ENCODE results near the gene THOC6. TPM values are rescaled to one million over a fixed set of nuclear protein-coding genes. Genes with fewer than 3 reads are reported as not detected.
"Not testable (repeated sequence)": the region's sequence is repeated elsewhere in the genome, so short reads cannot be mapped to it uniquely, and the experiment has no call there.

Gene THOC6
- total RNA-seq, 1 donor from 2014 or later: 40.1 TPM

DNA sequence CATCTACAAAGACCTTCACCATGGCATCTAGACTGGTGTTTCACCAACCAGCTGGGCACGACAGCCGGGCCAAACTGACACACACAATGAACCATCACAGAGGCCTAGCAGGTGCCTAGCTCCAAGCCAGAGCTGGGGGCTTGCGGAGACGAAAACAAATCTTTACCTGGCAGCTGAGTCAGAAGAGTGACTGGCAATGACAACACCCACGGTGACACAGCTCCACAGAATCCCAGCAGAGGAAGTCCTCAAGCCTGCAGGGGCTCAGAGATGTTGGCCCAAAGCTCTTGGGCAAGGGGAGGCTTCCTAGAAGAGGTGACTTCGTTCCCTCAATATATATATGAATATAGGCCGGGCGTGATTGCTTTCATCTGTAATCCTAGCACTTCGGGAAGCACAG lies 27.7 kb downstream of the THOC6 start:
- no peak for DNase-seq (ENCODE audit: extremely low spot score, unreplicated experiment)
- Mint-ChIP-seq H3K36me3 (peaks cover 10% of the 10 kb centered on the region), H3K27me3 (peaks cover 53% of the 10 kb centered on the region), H3K4me1 (ENCODE audit: unreplicated experiment) (no peaks in the 10 kb centered on the region), H3K9me3 (no peaks in the 10 kb centered on the region), H3K27ac (no peak overlapping the region), H3K4me3 (no peak overlapping the region)
- TF ChIP-seq, protein P1, sequence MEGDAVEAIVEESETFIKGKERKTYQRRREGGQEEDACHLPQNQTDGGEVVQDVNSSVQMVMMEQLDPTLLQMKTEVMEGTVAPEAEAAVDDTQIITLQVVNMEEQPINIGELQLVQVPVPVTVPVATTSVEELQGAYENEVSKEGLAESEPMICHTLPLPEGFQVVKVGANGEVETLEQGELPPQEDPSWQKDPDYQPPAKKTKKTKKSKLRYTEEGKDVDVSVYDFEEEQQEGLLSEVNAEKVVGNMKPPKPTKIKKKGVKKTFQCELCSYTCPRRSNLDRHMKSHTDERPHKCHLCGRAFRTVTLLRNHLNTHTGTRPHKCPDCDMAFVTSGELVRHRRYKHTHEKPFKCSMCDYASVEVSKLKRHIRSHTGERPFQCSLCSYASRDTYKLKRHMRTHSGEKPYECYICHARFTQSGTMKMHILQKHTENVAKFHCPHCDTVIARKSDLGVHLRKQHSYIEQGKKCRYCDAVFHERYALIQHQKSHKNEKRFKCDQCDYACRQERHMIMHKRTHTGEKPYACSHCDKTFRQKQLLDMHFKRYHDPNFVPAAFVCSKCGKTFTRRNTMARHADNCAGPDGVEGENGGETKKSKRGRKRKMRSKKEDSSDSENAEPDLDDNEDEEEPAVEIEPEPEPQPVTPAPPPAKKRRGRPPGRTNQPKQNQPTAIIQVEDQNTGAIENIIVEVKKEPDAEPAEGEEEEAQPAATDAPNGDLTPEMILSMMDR (conservative IDR thresholded peaks at IDR 0.05): no peak

- H3K4me3 Mint-ChIP-seq; H3K36me3 Mint-ChIP-seq; H3K4me1 Mint-ChIP-seq (ENCODE audit: unreplicated experiment); H3K9me3 Mint-ChIP-seq; DNase-seq (ENCODE audit: extremely low spot score, unreplicated experiment); H3K27ac Mint-ChIP-seq: not testable (repeated sequence)
- H3K27me3 Mint-ChIP-seq: peaks cover 44% of the 10 kb centered on the region
These were observed 28.9 kb downstream of the THOC6 start for GRCh38 chr16:3052571-3053329.

GRCh38 chr16:3053330-3053710 lies 29.5 kb downstream of the THOC6 start:
- H3K9me3 Mint-ChIP-seq; DNase-seq (ENCODE audit: extremely low spot score, unreplicated experiment); H3K27ac Mint-ChIP-seq; H3K4me1 Mint-ChIP-seq (ENCODE audit: unreplicated experiment); H3K4me3 Mint-ChIP-seq; H3K36me3 Mint-ChIP-seq: not testable (repeated sequence)
- peaks cover 38% of the 10 kb centered on the region for H3K27me3 Mint-ChIP-seq

DNA sequence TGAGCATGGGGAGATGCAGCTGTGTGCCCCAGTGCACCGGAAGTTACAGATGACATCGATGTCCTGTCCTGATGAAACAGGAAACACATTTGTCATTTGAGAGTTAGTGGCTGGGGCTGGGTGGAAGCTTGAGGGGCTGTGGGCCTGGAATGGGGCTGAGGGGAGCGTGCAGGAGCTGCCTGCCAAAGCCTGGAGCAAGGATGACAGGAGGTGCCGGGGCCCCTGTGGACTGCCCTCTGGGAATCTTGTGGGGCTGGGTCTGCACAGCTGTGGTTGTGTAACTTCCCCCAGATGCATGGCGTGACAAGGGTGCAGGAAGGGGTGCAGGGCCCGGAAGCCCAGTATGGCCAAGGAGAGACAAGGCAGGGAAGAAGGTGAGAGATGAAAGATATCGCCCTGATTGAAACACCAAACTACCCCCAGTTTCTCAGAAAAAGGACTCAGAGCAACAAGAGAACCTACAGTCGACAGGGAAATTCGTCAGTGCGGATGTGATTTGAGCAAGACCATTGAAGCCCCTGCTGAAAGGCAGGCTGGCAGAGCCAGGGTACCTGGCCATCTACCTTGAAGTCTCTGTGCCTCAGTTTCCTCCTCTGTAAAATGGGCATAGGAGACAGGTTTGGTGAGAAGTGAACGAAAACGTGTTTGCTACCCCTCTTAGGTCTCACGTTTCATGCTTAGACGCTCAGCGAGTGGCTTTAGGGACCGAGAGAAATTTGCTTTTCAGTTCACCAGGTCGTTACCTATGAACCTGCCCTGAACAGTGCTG lies 31.3 kb downstream of the THOC6 start:
- no peak overlapping the region for H3K27ac Mint-ChIP-seq
- H3K4me3 Mint-ChIP-seq: peak overlapping the region; percentile 31
- no peaks in the 10 kb centered on the region for H3K4me1 Mint-ChIP-seq (ENCODE audit: unreplicated experiment)

GRCh38 chr16:3055734-3056115 lies 31.9 kb downstream of the THOC6 start:
- not testable (repeated sequence) for H3K27ac Mint-ChIP-seq; H3K36me3 Mint-ChIP-seq; H3K9me3 Mint-ChIP-seq; DNase-seq (ENCODE audit: extremely low spot score, unreplicated experiment); H3K4me3 Mint-ChIP-seq; H3K4me1 Mint-ChIP-seq (ENCODE audit: unreplicated experiment)
- peaks cover 19% of the 10 kb centered on the region for H3K27me3 Mint-ChIP-seq

More for the DNA sequence above, 31.3 kb downstream of the THOC6 start:
- TF ChIP-seq, protein P1 (conservative IDR thresholded peaks at IDR 0.05): no peak
- DNase-seq (ENCODE audit: extremely low spot score, unreplicated experiment): no peak
- peaks cover 25% of the 10 kb centered on the region for H3K27me3 Mint-ChIP-seq
- no peaks in the 10 kb centered on the region for H3K9me3 Mint-ChIP-seq
- peaks cover 10% of the 10 kb centered on the region for H3K36me3 Mint-ChIP-seq

DNA sequence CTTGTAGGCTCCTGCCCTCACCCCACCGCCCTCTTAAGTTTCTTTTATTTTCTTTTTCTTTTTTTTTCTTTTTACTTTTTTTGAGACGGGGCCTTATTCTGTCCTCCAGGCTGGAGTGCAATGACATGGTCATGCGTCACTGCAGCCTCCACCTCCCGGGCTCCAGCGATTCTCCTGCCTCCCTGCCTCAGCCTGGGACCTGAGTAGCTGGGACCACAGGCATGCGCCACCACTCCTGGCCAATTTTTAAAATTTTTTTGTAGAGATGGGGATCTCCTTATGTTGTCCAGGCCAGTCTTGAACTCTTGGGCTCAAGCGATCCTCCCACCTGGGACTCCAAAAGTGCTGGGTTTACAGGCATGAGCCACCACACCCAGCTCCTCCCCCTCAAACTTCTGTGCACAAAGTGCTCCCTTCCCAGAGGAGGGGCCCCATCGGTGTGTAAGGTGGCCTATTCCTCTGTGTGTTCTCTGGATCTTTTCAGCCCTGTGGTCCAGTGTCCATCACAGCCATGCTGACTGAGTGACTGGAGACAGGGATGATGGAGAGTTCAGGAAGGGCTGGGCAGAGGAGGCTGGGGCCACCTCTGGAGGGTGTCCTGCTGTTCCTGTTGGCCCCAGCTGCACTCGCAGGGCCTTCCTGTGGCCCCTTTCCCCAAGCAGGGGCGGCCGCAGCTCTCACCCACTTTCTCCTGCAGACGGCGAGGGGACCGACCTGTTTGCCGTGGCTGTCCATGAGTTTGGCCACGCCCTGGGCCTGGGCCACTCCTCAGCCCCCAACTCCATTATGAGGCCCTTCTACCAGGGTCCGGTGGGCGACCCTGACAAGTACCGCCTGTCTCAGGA lies 32.7 kb downstream of the THOC6 start:
- Mint-ChIP-seq H3K4me1 (ENCODE audit: unreplicated experiment) (no peaks in the 10 kb centered on the region), H3K4me3 (no peak overlapping the region), H3K27ac (no peak overlapping the region), H3K27me3 (peaks cover 10% of the 10 kb centered on the region), H3K9me3 (no peaks in the 10 kb centered on the region), H3K36me3 (peaks cover 10% of the 10 kb centered on the region)
- TF ChIP-seq, protein P1 (conservative IDR thresholded peaks at IDR 0.05): no peak
- no peak for DNase-seq (ENCODE audit: extremely low spot score, unreplicated experiment)

All from type B pancreatic cell (in vitro differentiated cells).